T-helper 22 cell (primary cell): ENCODE data around the gene NKAIN4.

Source experiments
- DNase-seq: peaks from one replicate; pipeline ENCODE4 v3.0.0-alpha.2; 2020; ENCODE audit warnings: low read depth

Gene NKAIN4

GRCh38 chr20:63192721-63193120 is 61.5 kb downstream of the NKAIN4 start:
- DNase-seq: no peak

DNA sequence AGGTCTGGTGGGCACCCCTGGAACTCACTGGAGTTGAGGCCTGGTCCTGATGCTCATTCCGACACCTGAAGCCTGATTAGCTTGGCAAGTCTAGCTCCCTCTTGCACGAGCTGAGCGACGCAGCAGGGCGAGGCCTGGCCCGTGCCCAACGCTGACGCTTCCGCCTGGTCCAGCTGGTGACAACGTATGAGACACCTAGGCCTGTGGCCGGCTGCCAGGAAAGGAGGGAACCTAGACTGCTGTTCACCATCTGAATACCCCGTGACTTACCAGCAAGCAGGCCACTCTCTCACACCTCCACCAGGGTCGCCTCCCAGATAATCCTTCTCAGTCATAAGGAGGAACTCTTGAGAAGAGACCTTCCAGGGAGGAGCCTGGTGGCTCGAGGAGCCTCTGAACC is 62.9 kb downstream of the NKAIN4 start:
- DNase-seq: no peak

DNA sequence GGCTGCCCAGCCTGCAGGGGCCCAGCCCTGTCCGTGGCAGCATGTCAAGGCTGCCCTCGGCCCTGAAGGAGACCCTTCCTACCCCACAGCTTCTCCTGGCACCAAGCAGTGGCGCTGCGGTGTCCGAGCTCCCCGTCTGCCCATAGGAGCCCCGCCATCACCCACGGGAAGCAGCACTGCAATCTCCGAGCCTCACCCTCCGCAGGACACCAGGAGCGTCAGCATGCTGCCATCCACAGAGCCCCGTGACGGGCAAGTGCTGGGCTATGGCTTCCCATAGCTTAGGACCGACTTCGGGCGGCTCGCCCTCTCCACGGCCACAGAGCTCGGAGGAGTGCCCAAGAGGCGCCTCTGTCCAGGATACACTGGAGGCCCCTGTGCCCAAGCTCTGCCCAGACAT is 63.4 kb downstream of the NKAIN4 start:
- DNase-seq: no peak
